GM19193 (cell line): ENCODE measurements around the gene ZNF554.

ENCODE experiments used
- POLR2A ChIP-seq: IDR thresholded peaks from 4 replicates; pipeline ENCODE4 v1.6.1; 2011; ENCODE audit not compliant: insufficient read depth, insufficient read length; ENCODE audit errors: extremely low read depth

Gene ZNF554

GRCh38 chr19:2819540-2820111 lies at the start of gene ZNF554:
ZNF554 (plus strand) TSS chr19:2819868; CDS start chr19:2820072, 204 bp downstream.
- peak; percentile 29 for TF ChIP-seq POLR2A

DNA sequence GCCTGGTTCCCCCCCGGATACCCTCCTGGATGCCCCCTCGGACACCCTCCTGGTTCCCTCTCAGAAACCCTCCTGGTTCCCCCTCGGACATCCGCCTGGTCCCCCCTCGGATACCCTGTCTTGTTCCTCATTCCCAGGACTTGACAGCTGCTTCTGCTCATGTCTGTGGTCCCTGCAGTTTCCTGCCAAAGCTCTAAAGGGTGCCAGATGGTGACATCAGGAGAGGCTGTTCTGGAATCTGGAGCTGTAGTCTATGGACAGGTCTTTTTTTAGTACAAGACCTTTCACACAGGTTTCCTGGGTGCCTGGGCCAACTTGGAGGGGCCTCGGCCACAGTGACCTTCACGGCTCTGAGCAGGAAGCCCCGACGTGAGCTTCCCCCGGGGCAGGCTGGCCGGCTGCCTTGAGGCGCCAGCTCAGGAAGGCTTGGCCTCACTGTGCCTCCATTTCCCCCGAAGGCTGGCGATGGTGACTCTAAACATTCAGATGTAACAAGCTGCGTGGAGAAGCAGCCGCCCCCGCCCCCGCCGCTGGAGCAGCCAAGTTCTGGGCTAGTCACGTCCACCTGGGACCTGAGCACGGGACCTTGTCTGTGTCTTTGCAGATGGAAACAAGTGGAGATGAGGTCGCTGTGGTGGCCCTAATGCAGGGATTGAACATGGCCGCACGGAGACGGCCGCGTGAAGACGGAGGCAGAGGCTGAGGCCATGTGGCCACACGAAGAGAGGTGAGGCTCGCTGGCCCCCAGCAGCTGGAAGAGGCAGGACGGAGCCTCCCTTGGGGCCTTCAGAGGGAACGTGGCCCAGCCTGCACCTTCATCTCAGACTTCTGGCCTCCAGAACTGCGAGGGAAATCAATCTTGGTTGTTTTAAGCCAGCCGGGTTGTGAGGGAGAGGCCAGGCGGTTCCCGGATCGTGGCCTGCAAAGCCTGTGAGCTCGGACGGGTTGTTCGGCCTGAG lies 49.3 kb upstream of the ZNF554 start:
- no peak for TF ChIP-seq POLR2A

GRCh38 chr19:2771786-2772674 lies 47.6 kb upstream of the ZNF554 start:
- TF ChIP-seq POLR2A: no peak

DNA sequence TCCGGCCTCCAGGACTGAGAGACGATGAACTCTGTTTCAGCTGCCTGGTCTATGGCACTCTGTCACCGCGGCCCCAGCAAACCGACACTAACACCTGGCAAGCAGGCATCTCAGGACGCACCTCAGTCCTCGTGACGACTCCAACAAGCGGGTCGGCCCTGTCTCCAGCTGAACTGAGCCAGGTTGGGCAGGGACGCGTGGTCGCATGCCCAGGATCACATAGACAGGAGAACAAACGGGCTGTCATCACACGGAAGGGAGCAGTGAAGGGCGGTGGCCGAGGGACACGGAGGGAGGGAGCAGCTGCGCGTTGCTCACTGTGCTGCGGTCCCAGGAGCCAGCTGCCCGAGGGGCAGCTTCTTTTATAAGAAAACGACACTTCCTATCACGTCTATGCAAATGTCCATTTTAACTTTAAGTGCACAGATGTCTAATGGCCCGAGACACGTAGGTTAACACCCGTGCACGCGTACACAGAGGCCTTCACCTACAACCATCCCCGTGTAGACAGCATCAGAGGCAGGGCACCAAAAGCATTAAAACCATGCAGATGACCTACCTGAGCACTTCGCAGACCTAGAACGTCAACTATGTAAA lies 45.5 kb upstream of the ZNF554 start:
- no peak for TF ChIP-seq POLR2A

DNA sequence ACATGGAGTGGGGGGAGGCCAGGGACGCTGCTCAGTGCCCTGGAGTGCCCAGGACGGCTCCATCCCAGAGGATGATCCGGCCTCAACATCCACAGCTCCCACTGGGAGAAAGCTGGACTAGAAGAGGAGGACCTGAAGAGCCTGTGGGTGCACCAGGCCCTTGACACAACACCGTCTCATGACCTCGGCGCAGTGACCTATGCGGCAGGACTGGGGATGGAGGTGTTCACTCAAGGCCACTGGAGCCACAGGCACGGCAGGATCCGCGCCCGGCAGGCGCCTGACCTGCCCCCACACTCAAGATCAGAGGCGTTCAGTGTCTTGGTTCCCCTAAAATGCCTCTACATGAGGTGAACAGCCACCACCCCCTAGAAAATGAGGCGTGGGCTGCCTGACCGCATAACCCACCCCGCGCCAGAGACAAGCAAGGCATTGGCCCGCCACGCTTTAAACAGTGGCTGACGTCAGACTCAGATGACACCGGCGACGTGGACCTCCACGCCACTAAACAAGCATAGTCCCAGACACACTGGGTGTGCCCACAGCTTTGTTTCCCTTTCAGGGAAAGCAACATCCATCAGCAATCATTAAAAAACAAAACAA lies 44.6 kb upstream of the ZNF554 start:
- no peak for TF ChIP-seq POLR2A

- TF ChIP-seq POLR2A: peak; percentile 32
Observed at GRCh38 chr19:2775556-2776430, 43.9 kb upstream of the ZNF554 start.

DNA sequence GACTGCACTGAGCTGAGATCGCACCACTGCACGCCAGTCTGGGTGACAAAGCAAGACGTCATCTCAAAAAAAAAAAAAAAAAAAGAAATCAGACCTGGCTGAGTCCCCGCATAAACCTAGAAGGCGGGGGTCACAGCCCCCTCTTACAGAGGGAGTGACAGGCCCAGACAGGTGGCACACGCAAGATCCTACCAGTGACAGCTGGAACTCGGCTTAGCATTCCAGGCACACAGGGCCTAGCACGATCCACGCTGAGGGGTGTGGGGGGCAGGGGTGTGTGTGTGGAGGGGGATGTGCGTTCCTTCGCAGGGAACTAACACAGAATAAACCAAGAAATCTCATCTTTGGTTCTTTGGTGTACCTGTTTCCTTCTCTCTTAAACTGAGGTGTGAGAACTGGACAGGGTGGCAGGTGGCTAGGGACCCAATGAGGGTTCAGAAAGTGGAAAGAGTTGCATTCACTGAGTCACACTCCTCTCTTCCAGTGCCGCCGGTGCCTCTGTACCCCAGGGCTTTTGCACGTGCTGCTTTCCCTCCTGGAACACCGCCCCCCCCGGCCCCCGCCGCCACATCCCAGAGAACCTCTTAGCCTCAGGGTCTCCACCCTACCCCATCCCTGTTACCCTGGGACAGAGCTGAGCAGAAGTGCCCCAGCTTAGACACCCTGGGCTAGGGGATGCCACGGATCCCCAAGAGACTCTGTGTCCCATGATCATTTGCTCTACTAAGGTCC lies 41.5 kb upstream of the ZNF554 start:
- no peak for TF ChIP-seq POLR2A

DNA sequence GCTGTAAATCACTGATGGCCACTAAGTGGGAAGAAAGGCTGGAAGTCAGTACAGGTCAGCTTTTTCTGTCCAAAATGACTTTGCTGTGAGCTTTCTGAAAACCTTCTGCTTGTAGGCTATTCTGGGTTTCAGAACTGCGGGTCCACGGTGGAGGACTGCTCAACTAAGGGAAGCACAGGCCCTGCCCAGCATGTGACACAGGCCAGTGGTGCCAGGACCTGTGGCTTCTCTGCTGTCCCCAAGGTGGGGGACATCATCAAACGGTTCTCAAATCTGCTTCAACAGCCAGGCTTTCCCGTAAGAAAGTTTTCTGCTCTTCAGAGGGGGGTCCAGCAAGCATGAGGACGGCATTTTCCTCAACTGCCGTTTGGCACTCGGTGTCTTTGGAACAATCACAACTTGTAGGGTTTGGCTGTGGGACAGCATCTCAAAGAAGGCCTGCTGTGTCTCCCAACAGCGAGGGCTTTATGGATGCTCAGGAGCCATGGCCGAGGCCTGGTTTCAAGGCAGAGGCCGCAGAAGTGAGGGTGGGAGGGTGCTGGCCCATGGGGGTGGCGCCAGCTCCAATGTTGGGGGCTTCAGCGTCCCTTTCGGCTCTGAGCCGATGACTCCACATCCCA lies 40.4 kb upstream of the ZNF554 start:
- no peak for TF ChIP-seq POLR2A

DNA sequence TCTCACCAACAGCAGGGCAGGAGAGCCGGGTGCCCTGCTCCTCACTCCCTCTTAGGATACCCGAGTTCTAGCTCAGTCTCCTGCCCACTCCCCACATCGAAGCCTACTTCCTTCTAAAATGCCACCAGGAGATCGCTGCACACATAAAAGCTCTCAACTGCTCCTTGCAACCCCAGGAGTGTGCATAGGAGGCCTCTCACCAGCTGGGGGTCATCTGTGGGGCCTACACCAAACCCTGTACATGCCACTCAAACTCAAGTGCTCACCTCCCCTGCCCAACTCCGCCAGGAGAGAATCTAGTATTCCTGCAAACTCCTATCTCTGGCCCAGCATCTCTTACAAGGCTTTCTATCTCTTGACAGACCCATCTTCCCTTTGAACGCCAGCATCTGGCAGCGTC lies 39.4 kb upstream of the ZNF554 start:
- TF ChIP-seq POLR2A: no peak

GRCh38 chr19:2782329-2782935 lies 37.2 kb upstream of the ZNF554 start:
- no peak for TF ChIP-seq POLR2A

GRCh38 chr19:2782936-2783780 lies 36.5 kb upstream of the ZNF554 start, which contains the start of gene SGTA:
SGTA (minus strand) TSS chr19:2783273; CDS start chr19:2769068, 14,205 bp downstream.
- peak; percentile 89 for TF ChIP-seq POLR2A
